GM23338 (cell line): ENCODE measurements around the gene TTC28. TPM values are rescaled to one million over a fixed set of nuclear protein-coding genes. Genes with fewer than 3 reads are reported as not detected.

Experiments
- ATAC-seq: fragments of 200-7000 bp; cut with Tn5 transposase; 3 replicates; pipeline ENCODE4 v1.9.1; 2020
- DNase-seq: peaks from one replicate; pipeline ENCODE4 v3.0.0-alpha.2; 2015; ENCODE audit warnings: low spot score
- H2AFZ ChIP-seq: fragments of 200-600 bp; sonication (generic); 2 replicates; pipeline ENCODE4 v1.8.0; 2016; ENCODE audit warnings: antibody characterized with exemption, mild to moderate bottlenecking, moderate library complexity
- H3F3A ChIP-seq: fragments of 200-600 bp; sonication (generic); replicated peaks from 2 replicates; pipeline ENCODE4 v1.8.0; 2017; ENCODE audit warnings: antibody characterized with exemption, mixed run types, low read depth
- H3K27ac ChIP-seq: fragments of 200-600 bp; sonication (generic); 2 replicates; pipeline ENCODE4 v1.6.1; 2016; ENCODE audit warnings: low read depth
- H3K27me3 ChIP-seq: fragments of 200-600 bp; sonication (generic); 2 replicates; pipeline ENCODE4 v1.8.0; 2016; ENCODE audit warnings: mild to moderate bottlenecking, mixed run types, moderate library complexity; ENCODE audit not compliant: insufficient read depth
- H3K36me3 ChIP-seq: fragments of 200-600 bp; sonication (generic); 2 replicates; pipeline ENCODE4 v1.8.0; 2016; ENCODE audit warnings: mild to moderate bottlenecking; ENCODE audit not compliant: insufficient read depth
- H3K4me1 ChIP-seq: fragments of 200-600 bp; sonication (generic); 2 replicates; pipeline ENCODE4 v1.8.0; 2016; ENCODE audit warnings: mild to moderate bottlenecking, moderate library complexity; ENCODE audit not compliant: insufficient read depth
- H3K4me2 ChIP-seq: fragments of 200-600 bp; sonication (generic); 2 replicates; pipeline ENCODE4 v1.7.1; 2017; ENCODE audit warnings: mixed run types
- H3K4me3 ChIP-seq: fragments of 200-600 bp; sonication (generic); 2 replicates; pipeline ENCODE4 v1.6.1; 2016; ENCODE audit warnings: mixed run types
- H3K79me2 ChIP-seq: fragments of 200-600 bp; sonication (generic); replicated peaks from 2 replicates; pipeline ENCODE4 v1.8.0; 2017; ENCODE audit warnings: mild to moderate bottlenecking; ENCODE audit not compliant: insufficient read depth
- H3K9me2 ChIP-seq: fragments of 200-600 bp; sonication (generic); 2 replicates; pipeline ENCODE4 v1.8.0; 2017; ENCODE audit not compliant: insufficient read depth
- H4K20me1 ChIP-seq: fragments of 200-600 bp; sonication (generic); replicated peaks from 2 replicates; pipeline ENCODE4 v1.8.0; 2017; ENCODE audit warnings: mild to moderate bottlenecking; ENCODE audit not compliant: insufficient read depth
- H3K27ac Mint-ChIP-seq: 2 replicates; pipeline ENCODE4 v1.8.0; 2020; ENCODE audit warnings: inconsistent platforms, mild to moderate bottlenecking, moderate library complexity, mixed read lengths
- H3K27me3 Mint-ChIP-seq: 3 replicates; pipeline ENCODE4 v1.8.0; 2022; ENCODE audit warnings: low read depth, mild to moderate bottlenecking, moderate library complexity, mixed read lengths, inconsistent platforms; ENCODE audit not compliant: insufficient read depth, poor library complexity
- H3K36me3 Mint-ChIP-seq: 3 replicates; pipeline ENCODE4 v1.8.0; 2021; ENCODE audit warnings: low read depth, mild to moderate bottlenecking, inconsistent platforms, moderate library complexity, mixed read lengths
- H3K4me1 Mint-ChIP-seq: 3 replicates; pipeline ENCODE4 v1.8.0; 2020; ENCODE audit warnings: mild to moderate bottlenecking, inconsistent platforms, mixed read lengths
- H3K4me3 Mint-ChIP-seq: 3 replicates; pipeline ENCODE4 v1.8.0; 2021; ENCODE audit warnings: moderate library complexity, mild to moderate bottlenecking, inconsistent platforms, mixed read lengths
- H3K9me3 Mint-ChIP-seq: 3 replicates; pipeline ENCODE4 v1.8.0; 2020; ENCODE audit warnings: moderate library complexity, mild to moderate bottlenecking, inconsistent platforms, mixed read lengths
- CREB1 ChIP-seq: fragments of 250-450 bp; sonication (Bioruptor Pico); IDR thresholded peaks from 2 replicates; pipeline ENCODE4 v1.5.0; 2020; ENCODE audit warnings: low read depth, mild to moderate bottlenecking, moderate library complexity
- EZH2 ChIP-seq: fragments of 200-600 bp; sonication (generic); IDR thresholded peaks from one replicate; pipeline ENCODE4 v1.8.0; 2017; ENCODE audit warnings: antibody characterized with exemption, mild to moderate bottlenecking, low read depth; ENCODE audit not compliant: unreplicated experiment
- EZH2phosphoT487 ChIP-seq: fragments of 200-600 bp; sonication (generic); IDR thresholded peaks from one replicate; pipeline ENCODE4 v1.8.1; 2018; ENCODE audit warnings: antibody characterized with exemption; ENCODE audit not compliant: unreplicated experiment
- NANOG ChIP-seq: IDR thresholded peaks from 2 replicates; pipeline ENCODE4 v1.6.1; 2016; ENCODE audit warnings: antibody characterized with exemption, borderline replicate concordance
- POLR2AphosphoS5 ChIP-seq: IDR thresholded peaks from 2 replicates; pipeline ENCODE4 v1.6.1; 2016; ENCODE audit warnings: antibody characterized with exemption, low read depth
- STAT1 ChIP-seq: IDR thresholded peaks from one replicate; pipeline ENCODE4 v1.6.1; 2016; ENCODE audit warnings: antibody characterized with exemption; ENCODE audit not compliant: unreplicated experiment
- polyA plus RNA-seq: library from polyadenylated mRNA; unstranded; fragments of >200 nt; fragmentation: Nextera tagmentation; extraction: Ambion mirVana; gene quantifications from 2 replicates; pipeline ENCODE4 v1.2.1, GENCODE V29; 2016
- total RNA-seq: library from RNA; depleted of rRNA; stranded (reverse); fragments of >200 nt; shearing (Covaris generic); gene quantifications from 2 replicates; pipeline ENCODE4 v1.2.3, GENCODE V29; 2014
- TF ChIP-seq, protein P1 (sequence below): IDR thresholded peaks from 2 replicates; pipeline ENCODE4 v1.6.1; 2016; ENCODE audit warnings: antibody characterized with exemption
- TF ChIP-seq, protein P2 (sequence below): IDR thresholded peaks from one replicate; pipeline ENCODE4 v1.6.1; 2018; ENCODE audit warnings: antibody characterized with exemption; ENCODE audit not compliant: unreplicated experiment

Gene TTC28
- total and polyA plus RNA-seq, 2 experiments from 2014 or later, result 4.5 to 16.1 TPM

DNA sequence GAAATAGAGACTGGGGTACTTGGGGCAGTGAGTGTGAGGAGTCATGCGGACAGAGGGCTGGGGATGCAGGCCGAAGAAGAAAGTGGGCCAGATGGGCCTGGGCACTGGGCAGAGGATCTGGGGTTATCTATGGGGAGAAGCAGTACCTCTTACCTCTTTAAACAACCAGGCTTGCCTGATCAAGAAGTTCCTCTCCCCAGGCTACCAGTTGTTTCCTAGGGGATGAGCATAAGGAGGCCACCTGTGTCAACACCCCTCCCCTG is 662.2 kb downstream of the TTC28 start:
- ATAC-seq, result no peak
- TF ChIP-seq NANOG (no peak), EZH2 (no peak), EZH2phosphoT487 (no peak), CREB1 (CRISPR knock-in tag) (no peak), STAT1 (no peak), POLR2AphosphoS5 (no peak)
- TF ChIP-seq, protein P1, sequence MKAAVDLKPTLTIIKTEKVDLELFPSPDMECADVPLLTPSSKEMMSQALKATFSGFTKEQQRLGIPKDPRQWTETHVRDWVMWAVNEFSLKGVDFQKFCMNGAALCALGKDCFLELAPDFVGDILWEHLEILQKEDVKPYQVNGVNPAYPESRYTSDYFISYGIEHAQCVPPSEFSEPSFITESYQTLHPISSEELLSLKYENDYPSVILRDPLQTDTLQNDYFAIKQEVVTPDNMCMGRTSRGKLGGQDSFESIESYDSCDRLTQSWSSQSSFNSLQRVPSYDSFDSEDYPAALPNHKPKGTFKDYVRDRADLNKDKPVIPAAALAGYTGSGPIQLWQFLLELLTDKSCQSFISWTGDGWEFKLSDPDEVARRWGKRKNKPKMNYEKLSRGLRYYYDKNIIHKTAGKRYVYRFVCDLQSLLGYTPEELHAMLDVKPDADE, result no peak
- TF ChIP-seq, protein P2, sequence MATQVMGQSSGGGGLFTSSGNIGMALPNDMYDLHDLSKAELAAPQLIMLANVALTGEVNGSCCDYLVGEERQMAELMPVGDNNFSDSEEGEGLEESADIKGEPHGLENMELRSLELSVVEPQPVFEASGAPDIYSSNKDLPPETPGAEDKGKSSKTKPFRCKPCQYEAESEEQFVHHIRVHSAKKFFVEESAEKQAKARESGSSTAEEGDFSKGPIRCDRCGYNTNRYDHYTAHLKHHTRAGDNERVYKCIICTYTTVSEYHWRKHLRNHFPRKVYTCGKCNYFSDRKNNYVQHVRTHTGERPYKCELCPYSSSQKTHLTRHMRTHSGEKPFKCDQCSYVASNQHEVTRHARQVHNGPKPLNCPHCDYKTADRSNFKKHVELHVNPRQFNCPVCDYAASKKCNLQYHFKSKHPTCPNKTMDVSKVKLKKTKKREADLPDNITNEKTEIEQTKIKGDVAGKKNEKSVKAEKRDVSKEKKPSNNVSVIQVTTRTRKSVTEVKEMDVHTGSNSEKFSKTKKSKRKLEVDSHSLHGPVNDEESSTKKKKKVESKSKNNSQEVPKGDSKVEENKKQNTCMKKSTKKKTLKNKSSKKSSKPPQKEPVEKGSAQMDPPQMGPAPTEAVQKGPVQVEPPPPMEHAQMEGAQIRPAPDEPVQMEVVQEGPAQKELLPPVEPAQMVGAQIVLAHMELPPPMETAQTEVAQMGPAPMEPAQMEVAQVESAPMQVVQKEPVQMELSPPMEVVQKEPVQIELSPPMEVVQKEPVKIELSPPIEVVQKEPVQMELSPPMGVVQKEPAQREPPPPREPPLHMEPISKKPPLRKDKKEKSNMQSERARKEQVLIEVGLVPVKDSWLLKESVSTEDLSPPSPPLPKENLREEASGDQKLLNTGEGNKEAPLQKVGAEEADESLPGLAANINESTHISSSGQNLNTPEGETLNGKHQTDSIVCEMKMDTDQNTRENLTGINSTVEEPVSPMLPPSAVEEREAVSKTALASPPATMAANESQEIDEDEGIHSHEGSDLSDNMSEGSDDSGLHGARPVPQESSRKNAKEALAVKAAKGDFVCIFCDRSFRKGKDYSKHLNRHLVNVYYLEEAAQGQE, result no peak
- H3K27me3 ChIP-seq, result no peaks in the 10 kb centered on the region
- no peak overlapping the region for H2AFZ ChIP-seq
- H3K4me3 ChIP-seq, result no peak overlapping the region
- no peak overlapping the region for H3K4me2 ChIP-seq
- no peaks in the 10 kb centered on the region for H3K79me2 ChIP-seq
- no peak overlapping the region for H3K4me3 Mint-ChIP-seq
- H3F3A ChIP-seq, result no peaks in the 10 kb centered on the region
- H3K4me1 Mint-ChIP-seq, result peaks cover 16% of the 10 kb centered on the region
- no peaks in the 10 kb centered on the region for H3K4me1 ChIP-seq
- H3K27me3 Mint-ChIP-seq, result peaks cover 2% of the 10 kb centered on the region
- H3K36me3 Mint-ChIP-seq, result no peaks in the 10 kb centered on the region
- H3K9me2 ChIP-seq, result no peaks in the 10 kb centered on the region
- no peaks in the 10 kb centered on the region for H3K36me3 ChIP-seq
- no peaks in the 10 kb centered on the region; the same call in 2 of the 3 replicates for H3K9me3 Mint-ChIP-seq
- no peak for DNase-seq
- no peaks in the 10 kb centered on the region for H4K20me1 ChIP-seq
- H3K27ac Mint-ChIP-seq, result no peak overlapping the region; the same call in 1 of the 2 replicates
- no peak overlapping the region for H3K27ac ChIP-seq

DNA sequence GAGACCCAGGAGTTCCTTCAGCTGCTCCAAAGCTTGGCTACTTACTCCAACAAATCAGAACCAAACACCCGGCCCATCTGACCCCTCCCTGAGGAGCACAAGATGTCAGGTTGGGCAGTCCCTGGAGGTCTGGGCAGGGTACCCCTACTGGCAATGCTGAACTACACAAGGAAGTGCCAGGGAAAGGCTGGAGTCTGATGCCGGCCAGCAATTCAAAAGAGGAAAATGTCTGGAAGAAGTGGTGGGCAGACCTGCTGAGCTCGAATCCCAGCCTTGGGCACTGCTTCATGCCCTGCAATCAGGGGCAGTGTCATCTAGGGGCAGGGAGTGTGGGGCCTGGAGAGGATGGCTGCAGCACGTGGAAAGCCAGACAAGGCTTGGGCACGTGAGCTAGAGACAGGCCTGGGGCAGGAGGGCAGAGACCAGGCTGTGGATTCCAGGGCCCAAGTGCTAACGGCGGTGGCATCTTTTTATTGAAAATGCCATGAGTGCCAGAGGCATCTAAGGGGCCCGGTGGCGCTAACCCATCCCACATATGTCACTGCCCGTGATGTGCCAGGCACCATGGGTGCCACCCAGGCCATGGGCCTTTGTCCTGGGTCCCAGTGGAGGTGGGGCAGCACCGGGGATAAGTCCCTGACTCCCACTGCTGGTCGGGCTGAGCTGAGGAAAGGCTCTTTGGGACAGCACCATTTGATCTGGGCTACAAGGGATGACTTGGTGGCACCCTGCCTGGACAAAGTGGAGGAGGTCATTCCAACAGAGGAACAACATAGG is 662.7 kb downstream of the TTC28 start:
- Mint-ChIP-seq H3K27me3 (peaks cover 3% of the 10 kb centered on the region), H3K4me1 (peaks cover 13% of the 10 kb centered on the region), H3K27ac (no peak overlapping the region; the same call in 1 of the 2 replicates), H3K4me3 (no peak overlapping the region), H3K36me3 (no peaks in the 10 kb centered on the region), H3K9me3 (no peaks in the 10 kb centered on the region; the same call in 2 of the 3 replicates)
- no peak for DNase-seq
- no peak for TF ChIP-seq STAT1
- TF ChIP-seq, protein P1, result no peak
- Histone ChIP-seq H3K4me2 (no peak overlapping the region), H3K27ac (no peak overlapping the region), H2AFZ (no peak overlapping the region), H3F3A (no peaks in the 10 kb centered on the region), H3K9me2 (no peaks in the 10 kb centered on the region), H4K20me1 (no peaks in the 10 kb centered on the region), H3K36me3 (no peaks in the 10 kb centered on the region), H3K79me2 (no peaks in the 10 kb centered on the region), H3K4me1 (no peaks in the 10 kb centered on the region), H3K4me3 (no peak overlapping the region), H3K27me3 (no peaks in the 10 kb centered on the region)
- ATAC-seq, result no peak
